Spleen (tissue), 11 donors: ENCODE data around the gene KLHL26. TPM values are rescaled to one million over a fixed set of nuclear protein-coding genes. Genes with fewer than 3 reads are reported as not detected.

ENCODE experiments used
- polyA plus RNA-seq, 3 donors: library from polyadenylated mRNA; stranded (reverse); fragments of 200-250 nt; gene quantifications; one replicate each; pipeline ENCODE4 v1.2.1, GENCODE V29; 2013
- small RNA-seq, 4 donors: library from RNA; depleted of rRNA; stranded (forward); fragments of <200 nt; gene quantifications; one replicate each; pipeline ENCODE3, GENCODE V24; 2016
- total RNA-seq, 7 donors: library from RNA; depleted of rRNA in 3 of 7; stranded (reverse); fragments of >200 nt in 3 of 7; fragmentation: NEBNext Ultra II Directional in 4 of 7; extraction: Animal tissue kit (Norgen Biotek cat#: 25700) in 4 of 7; gene quantifications; one replicate each; pipeline versions ENCODE4 v1.1.0 to v1.2.1, GENCODE V29; 2016 to 2021
- donor health status: healthy with polysubstance abuse.
- donor health status: DM: no; HTN: no; CAD: no; lungs with moderate emphysema.
- donor health status: DM: no; HTN: no; CAD: no.
- donor health status: Bipolar disorder and iron deficiency.
- donor health status: healthy.
- donor health status: DM: no; HTN: no; CAD: no.
- donor health status: DM: yes; HTN: yes; CAD: no.

KLHL26 gene
- total and polyA plus RNA-seq, 10 donors: 1.7 to 23.1 (median 7.2) TPM

Small RNA genes within 50 kb of the gene (small RNA-seq; reads per million reads assigned to genes)
- 0 reads per million in 4 donors for gene RN7SL155P

Other genes with a start within 250 kb of the KLHL26 start
- gene LRRC25, start 239.4 kb upstream of the KLHL26 start, total RNA-seq: 100 to 1,000 TPM in 3 of 7 donors, 10 to 100 TPM in 4; 82.2 to 164 (median 90.5) TPM
- gene LRRC25, start 239.4 kb upstream of the KLHL26 start, polyA plus RNA-seq: 10 to 100 TPM; 14.6 to 32.2 (median 16.0) TPM
- gene SSBP4, start 217.6 kb upstream of the KLHL26 start, total RNA-seq: 100 to 1,000 TPM in 1 of 7 donors, 10 to 100 TPM in 6; 56.3 to 103 (median 82.4) TPM
- 100 to 1,000 TPM in 1 of 3 donors, 10 to 100 TPM in 2; 80.6 to 143 (median 94.9) TPM for gene SSBP4, start 217.6 kb upstream of the KLHL26 start, polyA plus RNA-seq
- gene ISYNA1, start 198.9 kb upstream of the KLHL26 start, total RNA-seq: 10 to 100 TPM; 37.5 to 82.3 (median 44.4) TPM
- 10 to 100 TPM; 31.7 to 58.2 (median 49.0) TPM for gene ISYNA1, start 198.9 kb upstream of the KLHL26 start, polyA plus RNA-seq
- gene ELL, start 115.0 kb upstream of the KLHL26 start, total RNA-seq: 10 to 100 TPM; 23.0 to 44.8 (median 32.1) TPM
- gene ELL, start 115.0 kb upstream of the KLHL26 start, polyA plus RNA-seq: 10 to 100 TPM in 1 of 3 donors, 1 to 10 TPM in 2; 4.5 to 14.2 (median 7.9) TPM
- 100 to 1,000 TPM; 183 to 309 (median 203) TPM for gene FKBP8, start 93.5 kb upstream of the KLHL26 start, total RNA-seq
- 100 to 1,000 TPM; 131 to 276 (median 141) TPM for gene FKBP8, start 93.5 kb upstream of the KLHL26 start, polyA plus RNA-seq
- 10 to 100 TPM; 63.9 to 90.9 (median 75.7) TPM for gene KXD1, start 79.2 kb upstream of the KLHL26 start, total RNA-seq
- 10 to 100 TPM; 65.9 to 78.5 (median 68.9) TPM for gene KXD1, start 79.2 kb upstream of the KLHL26 start, polyA plus RNA-seq
- 1,000 to 10,000 TPM in 3 of 7 donors, 100 to 1,000 TPM in 4; 650 to 1,362 (median 985) TPM for gene UBA52, start 65.2 kb upstream of the KLHL26 start, total RNA-seq
- 1,000 to 10,000 TPM; 1,341 to 2,132 (median 1,852) TPM for gene UBA52, start 65.2 kb upstream of the KLHL26 start, polyA plus RNA-seq
- gene REX1BD, start 48.2 kb upstream of the KLHL26 start, total RNA-seq: 100 to 1,000 TPM in 1 of 7 donors, 10 to 100 TPM in 6; 65.4 to 103 (median 78.7) TPM
- 100 to 1,000 TPM; 127 to 182 (median 160) TPM for gene REX1BD, start 48.2 kb upstream of the KLHL26 start, polyA plus RNA-seq
- 1 to 10 TPM in 4 of 7 donors, under 1 TPM in 2, not detected in 1; 0.20 to 7.0 (median 1.1) TPM for gene CRLF1, start 30.2 kb upstream of the KLHL26 start, total RNA-seq
- gene CRLF1, start 30.2 kb upstream of the KLHL26 start, polyA plus RNA-seq: 1 to 10 TPM; 5.2 to 8.0 (median 6.3) TPM
- gene TMEM59L, start 24.2 kb upstream of the KLHL26 start, total RNA-seq: under 1 TPM in 2 of 7 donors, not detected in 5; 0.28 to 0.49 TPM
- gene TMEM59L, start 24.2 kb upstream of the KLHL26 start, polyA plus RNA-seq: under 1 TPM; 0.15 to 0.74 (median 0.50) TPM
- gene CRTC1, start 46.7 kb downstream of the KLHL26 start, total RNA-seq: 10 to 100 TPM in 3 of 7 donors, 1 to 10 TPM in 4; 4.7 to 15.7 (median 8.8) TPM
- 10 to 100 TPM in 1 of 3 donors, 1 to 10 TPM in 2; 3.1 to 11.3 (median 6.4) TPM for gene CRTC1, start 46.7 kb downstream of the KLHL26 start, polyA plus RNA-seq
- not detected for gene COMP, start 154.3 kb downstream of the KLHL26 start, total RNA-seq
- 1 to 10 TPM in 1 of 3 donors, under 1 TPM in 2; 0.04 to 1.0 (median 0.13) TPM for gene COMP, start 154.3 kb downstream of the KLHL26 start, polyA plus RNA-seq
- gene UPF1, start 194.9 kb downstream of the KLHL26 start, total RNA-seq: 100 to 1,000 TPM in 1 of 7 donors, 10 to 100 TPM in 6; 81.3 to 161 (median 87.7) TPM
- gene UPF1, start 194.9 kb downstream of the KLHL26 start, polyA plus RNA-seq: 10 to 100 TPM; 31.2 to 63.5 (median 34.8) TPM